A549 (cell line): ENCODE data around the gene C1GALT1. TPM values are rescaled to one million over a fixed set of nuclear protein-coding genes. Genes with fewer than 3 reads are reported as not detected.

ENCODE experiments used
- ATAC-seq, 2 experiments: fragments of 200-7000 bp in 1 of 2; fragments of >200 bp in 1 of 2; cut with Nextera tagmentation in 1 of 2; cut with Tn5 transposase in 1 of 2; 3 replicates each; pipeline versions ENCODE4 v1.8.0 to v1.9.1; 2018 to 2020; ENCODE audit warnings: mild to moderate bottlenecking in 1 of 2, moderate library complexity in 1 of 2
- CTCF ChIA-PET: fragments of 300-600 bp; sonication (Branson Sonifier 250); formaldehyde crosslinking; extraction: SDS; loops from one replicate; lab custom pipeline; 2021; ENCODE audit warnings: antibody characterized with exemption, inconsistent platforms; lab: Yijun Ruan, JAX
- POLR2A ChIA-PET: fragments of 350-600 bp; formaldehyde crosslinking; extraction: SDS; loops from one replicate; lab custom pipeline; 2021; ENCODE audit warnings: antibody characterized with exemption, inconsistent platforms; lab: Yijun Ruan, JAX
- DNase-seq, 2 experiments: peaks; one replicate each; pipeline versions ENCODE4 v3.0.0 to v3.0.0-alpha.2; 2011 to 2016; ENCODE audit warnings: low read depth in 1 of 2, low spot score in 1 of 2
- FAIRE-seq: peaks from 2 replicates; lab custom pipeline; 2011; peaks lifted over from hg19 to GRCh38; lab: Jason Lieb, UNC
- H3K27ac ChIP-seq, 2 experiments: fragments of >200 bp; sonication (Bioruptor Twin); formaldehyde crosslinking; 3 replicates each; pipeline ENCODE4 v1.5.1; 2016 to 2017
- H3K4me1 ChIP-seq: fragments of >200 bp; sonication (Bioruptor Twin); formaldehyde crosslinking; 3 replicates; pipeline ENCODE4 v1.6.1; 2016
- H3K4me2 ChIP-seq: fragments of >200 bp; sonication (Bioruptor Twin); formaldehyde crosslinking; 3 replicates; pipeline ENCODE4 v1.6.1; 2016
- H3K4me3 ChIP-seq: fragments of >200 bp; sonication (Bioruptor Twin); formaldehyde crosslinking; 3 replicates; pipeline ENCODE4 v1.5.1; 2016
- H3K9me3 ChIP-seq: fragments of >200 bp; sonication (Bioruptor Twin); formaldehyde crosslinking; 3 replicates; pipeline ENCODE4 v1.6.1; 2016
- BCL3 ChIP-seq: fragments of >200 bp; sonication (Bioruptor Twin); formaldehyde crosslinking; IDR thresholded peaks from 3 replicates; pipeline ENCODE4 v1.6.1; 2016
- CBX8 ChIP-seq: fragments of 200-600 bp; sonication (generic); IDR thresholded peaks from 2 replicates; pipeline ENCODE4 v1.6.1; 2016
- CHD4 ChIP-seq: fragments of 200-600 bp; sonication (generic); IDR thresholded peaks from 2 replicates; pipeline ENCODE4 v1.6.1; 2016; ENCODE audit warnings: antibody characterized with exemption, mild to moderate bottlenecking, borderline replicate concordance
- E2F6 ChIP-seq: IDR thresholded peaks from 2 replicates; pipeline ENCODE4 v1.6.1; 2012; ENCODE audit warnings: low read depth, borderline replicate concordance
- EP300 ChIP-seq, 2 experiments: fragments of >200 bp; sonication (Bioruptor Twin); formaldehyde crosslinking; IDR thresholded peaks; 2 replicates in 1 of 2; 3 replicates in 1 of 2; pipeline ENCODE4 v1.6.1; 2016 to 2017
- ESRRA ChIP-seq: fragments of 150-350 bp; IDR thresholded peaks from 2 replicates; pipeline ENCODE4 v1.6.1; 2014; ENCODE audit warnings: mild to moderate bottlenecking, low read length, borderline replicate concordance
- FOSB ChIP-seq: fragments of 250-450 bp; sonication (Bioruptor Pico); IDR thresholded peaks from 2 replicates; pipeline ENCODE4 v1.5.0; 2020; ENCODE audit warnings: mild to moderate bottlenecking, moderate library complexity
- FOSL2 ChIP-seq, 2 experiments: fragments of 450-650 bp in 1 of 2; fragments of >200 bp in 1 of 2; sonication (Bioruptor Twin) in 1 of 2; formaldehyde crosslinking; IDR thresholded peaks; 2 replicates each; pipeline versions ENCODE4 v1.5.0 to v1.6.1; 2016 to 2020; ENCODE audit warnings: mild to moderate bottlenecking in 1 of 2, moderate library complexity in 1 of 2
- HDAC2 ChIP-seq: fragments of 200-600 bp; sonication (generic); IDR thresholded peaks from 2 replicates; pipeline ENCODE4 v1.6.1; 2016
- HES2 ChIP-seq: fragments of >200 bp; sonication (Bioruptor Twin); formaldehyde crosslinking; IDR thresholded peaks from 2 replicates; pipeline ENCODE4 v1.6.1; 2016
- HMGXB4 ChIP-seq: fragments of 250-450 bp; sonication (Bioruptor Pico); IDR thresholded peaks from 2 replicates; pipeline ENCODE4 v1.5.0; 2021; ENCODE audit warnings: mild to moderate bottlenecking, moderate library complexity, borderline replicate concordance
- HOXA7 ChIP-seq: fragments of 250-450 bp; sonication (Bioruptor Pico); IDR thresholded peaks from 2 replicates; pipeline ENCODE4 v1.5.0; 2020; ENCODE audit warnings: mild to moderate bottlenecking, moderate library complexity
- HOXB5 ChIP-seq: fragments of 250-450 bp; sonication (Bioruptor Pico); IDR thresholded peaks from 2 replicates; pipeline ENCODE4 v1.5.0; 2020; ENCODE audit warnings: mild to moderate bottlenecking, moderate library complexity
- JUN ChIP-seq, 2 experiments: fragments of >200 bp; sonication (Bioruptor Twin); formaldehyde crosslinking; IDR thresholded peaks; 2 replicates in 1 of 2; 3 replicates in 1 of 2; pipeline ENCODE4 v1.6.1; 2016 to 2017
- JUNB ChIP-seq: fragments of >200 bp; sonication (Bioruptor Twin); formaldehyde crosslinking; IDR thresholded peaks from 2 replicates; pipeline ENCODE4 v1.6.1; 2016
- MAX ChIP-seq: IDR thresholded peaks from 2 replicates; pipeline ENCODE4 v1.6.1; 2012
- NPAS2 ChIP-seq: fragments of 250-450 bp; sonication (Bioruptor Pico); IDR thresholded peaks from 2 replicates; pipeline ENCODE4 v1.8.0; 2022; ENCODE audit warnings: mild to moderate bottlenecking, moderate library complexity, borderline replicate concordance
- POLR2AphosphoS2 ChIP-seq: conservative IDR thresholded peaks from 2 replicates; pipeline ENCODE4 v1.6.1; 2012; ENCODE audit warnings: low read length, improper control_type of control experiment, inconsistent platforms
- RAD21 ChIP-seq, 2 experiments: fragments of >200 bp in 1 of 2; sonication (Bioruptor Twin) in 1 of 2; formaldehyde crosslinking in 1 of 2; IDR thresholded peaks in 1 of 2; conservative IDR thresholded peaks in 1 of 2; 2 replicates in 1 of 2; 3 replicates in 1 of 2; pipeline ENCODE4 v1.6.1; 2012 to 2018; ENCODE audit warnings: inconsistent platforms in 1 of 2
- RCOR1 ChIP-seq: fragments of 150-350 bp; IDR thresholded peaks from 2 replicates; pipeline ENCODE4 v1.6.1; 2014; ENCODE audit warnings: antibody characterized with exemption, low read length, low read depth
- SMC3 ChIP-seq: fragments of >200 bp; sonication (Bioruptor Twin); formaldehyde crosslinking; IDR thresholded peaks from 3 replicates; pipeline ENCODE4 v1.6.1; 2018; ENCODE audit warnings: inconsistent platforms
- SREBF2 ChIP-seq: fragments of 450-650 bp; IDR thresholded peaks from 2 replicates; pipeline ENCODE4 v1.6.1; 2014; ENCODE audit warnings: mild to moderate bottlenecking, moderate library complexity
- TFCP2L1 ChIP-seq: fragments of 250-450 bp; sonication (Bioruptor Pico); IDR thresholded peaks from 2 replicates; pipeline ENCODE4 v1.5.0; 2021; ENCODE audit warnings: mild to moderate bottlenecking
- TP53 ChIP-seq: fragments of 250-450 bp; sonication (Bioruptor Pico); IDR thresholded peaks from 2 replicates; pipeline ENCODE4 v1.5.0; 2021; ENCODE audit warnings: mild to moderate bottlenecking, moderate library complexity
- ZC3H11A ChIP-seq: fragments of 450-650 bp; IDR thresholded peaks from 2 replicates; pipeline ENCODE4 v1.6.1; 2014; ENCODE audit warnings: antibody characterized with exemption, mild to moderate bottlenecking
- ZNF302 ChIP-seq: fragments of 250-450 bp; sonication (Bioruptor Pico); IDR thresholded peaks from 2 replicates; pipeline ENCODE4 v1.9.0; 2021; ENCODE audit warnings: inconsistent platforms, mild to moderate bottlenecking, moderate library complexity
- ZSCAN20 ChIP-seq: fragments of 250-450 bp; sonication (Bioruptor Pico); IDR thresholded peaks from 2 replicates; pipeline ENCODE4 v1.8.0; 2022; ENCODE audit warnings: mild to moderate bottlenecking, moderate library complexity
- WGBS: methylation state at CpG from one replicate; pipeline ENCODE4 v1.1.6; 2017; ENCODE audit errors: missing lambda C conversion rate; 5-methylcytosine and 5-hydroxymethylcytosine counted together
- polyA plus RNA-seq, 4 experiments: library from polyadenylated mRNA; depleted of rRNA in 3 of 4; stranded (reverse); fragments of >200 nt; fragmentation: RNase III in 1 of 4; extraction: RNeasy Plus Mini Kit Qiagen cat#74134 plus additional on column Dnase treatment in 1 of 4; gene quantifications; 2 replicates in 3 of 4; 3 replicates in 1 of 4; pipeline ENCODE4 v1.2.3, GENCODE V29; 2011 to 2017

Gene C1GALT1
- polyA plus RNA-seq, 2 of the 4 experiments (the other 2 are of a cell fraction) = 24.1 to 50.1 TPM

- Histone ChIP-seq H3K4me2 (no peak overlapping the region), H3K9me3 (0 out of 3 replicates have a peak, but pooled peaks cover 4% of the 10 kb centered on the region), H3K4me3 (no peak overlapping the region), H3K27ac (no peak overlapping the region), H3K4me1 (no peaks in the 10 kb centered on the region)
- FAIRE-seq = no peak
- POLR2A ChIA-PET = no interaction called here
- CTCF ChIA-PET = interaction anchor here (0.9 kb wide), 1 partner anchor 27 kb away, joined by 4 read pairs; no protein-coding TSS in a partner anchor
- no peak for ATAC-seq
- DNase-seq = no peak
- TF ChIP-seq ESRRA = no peak
- no peak for TF ChIP-seq FOSB (CRISPR knock-in tag)
- no peak for TF ChIP-seq FOSL2 (IDR thresholded peaks at IDR 0.05)
- TF ChIP-seq FOSL2 (CRISPR knock-in tag; IDR thresholded peaks at IDR 0.05) = no peak
- TF ChIP-seq RAD21 (conservative IDR thresholded peaks at IDR 0.05 in 1 of 2, IDR thresholded peaks at IDR 0.05 in 1 of 2) = no peak
- no peak for TF ChIP-seq RCOR1
- TF ChIP-seq CBX8 = no peak
- TF ChIP-seq SMC3 = no peak
- TF ChIP-seq TFCP2L1 (CRISPR knock-in tag) = no peak
- no peak for TF ChIP-seq JUNB
- TF ChIP-seq HES2 = no peak
- no peak for TF ChIP-seq EP300 (IDR thresholded peaks at IDR 0.05)
- no peak for TF ChIP-seq ZC3H11A
- no peak for TF ChIP-seq POLR2AphosphoS2
- no peak for TF ChIP-seq E2F6
- no peak for TF ChIP-seq HOXB5
- no peak for TF ChIP-seq ZNF302 (CRISPR knock-in tag)
- 96% methylated on average over 1 of the region's 1 CpG for WGBS
Observed at GRCh38 chr7:7236041-7236440, 53.7 kb downstream of the C1GALT1 start.

GRCh38 chr7:7237201-7237977 lies 55.0 kb downstream of the C1GALT1 start:
- H3K4me3 ChIP-seq = no peak overlapping the region
- CTCF ChIA-PET = no interaction called here
- FAIRE-seq = no peak
- no peak overlapping the region for H3K27ac ChIP-seq
- no peaks in the 10 kb centered on the region for H3K9me3 ChIP-seq
- ATAC-seq = no peak
- TF ChIP-seq CHD4 = no peak
- no peak for TF ChIP-seq BCL3
- no peak for TF ChIP-seq JUN (IDR thresholded peaks at IDR 0.05)
- TF ChIP-seq NPAS2 (CRISPR knock-in tag) = no peak
- no peak for TF ChIP-seq TFCP2L1 (CRISPR knock-in tag)
- no peak for TF ChIP-seq HOXA7 (CRISPR knock-in tag)
- TF ChIP-seq ZSCAN20 (CRISPR knock-in tag) = no peak
- no peak for TF ChIP-seq SMC3
- no peak for TF ChIP-seq HDAC2
- no peak for TF ChIP-seq ESRRA
- TF ChIP-seq SREBF2 = no peak
- no peak for TF ChIP-seq HMGXB4 (CRISPR knock-in tag)
- no peak for TF ChIP-seq ZC3H11A
- TF ChIP-seq TP53 (CRISPR knock-in tag) = no peak
- no peak for TF ChIP-seq MAX
- TF ChIP-seq, all 56 proteins: peak for 0
- WGBS = 96% methylated on average over 4 of the region's 4 CpGs
- Histone ChIP-seq H3K4me1 (no peaks in the 10 kb centered on the region), H3K4me2 (no peak overlapping the region)
- DNase-seq = no peak
- POLR2A ChIA-PET = no interaction called here
